Liver (tissue), 3 donors: ENCODE measurements around the gene STK24.

Source experiments
- CTCF ChIP-seq: fragments of 150-350 bp; IDR thresholded peaks from 2 replicates; pipeline ENCODE4 v1.5.1; 2017; ENCODE audit warnings: improper control_type of control experiment, low read depth, low read length; ENCODE audit not compliant: missing input control
- FOXA1 ChIP-seq: IDR thresholded peaks from 2 replicates; pipeline ENCODE4 v1.6.1; 2016; ENCODE audit warnings: antibody characterized with exemption
- MAX ChIP-seq: IDR thresholded peaks from 2 replicates; pipeline ENCODE4 v1.6.1; 2016; ENCODE audit warnings: antibody characterized with exemption
- RAD21 ChIP-seq, 2 donors: IDR thresholded peaks; 2 replicates each; pipeline ENCODE4 v1.6.1; 2016; ENCODE audit warnings: antibody characterized with exemption in 2 of 2, mild to moderate bottlenecking in 2 of 2
- REST ChIP-seq: IDR thresholded peaks from 2 replicates; pipeline ENCODE4 v1.6.1; 2016; ENCODE audit warnings: antibody characterized with exemption, mild to moderate bottlenecking
- TAF1 ChIP-seq: conservative IDR thresholded peaks from 2 replicates; pipeline ENCODE4 v1.6.1; 2016; ENCODE audit warnings: antibody characterized with exemption, mild to moderate bottlenecking
- YY1 ChIP-seq: IDR thresholded peaks from 2 replicates; pipeline ENCODE4 v1.6.1; 2016; ENCODE audit warnings: antibody characterized with exemption, mild to moderate bottlenecking
- donor health status: healthy.
- donor health status: healthy.

- TF ChIP-seq CTCF (no peak), TAF1 (no peak), RAD21 (IDR thresholded peaks at IDR 0.05) (no peak), REST (no peak), MAX (no peak), YY1 (no peak), FOXA1 (no peak)
Measured at GRCh38 chr13:98488736-98489135, 88.2 kb downstream of the STK24 start.
